ENCODE measurements around the gene GLI3. TPM values are rescaled to one million over a fixed set of nuclear protein-coding genes. Genes with fewer than 3 reads are reported as not detected.

The GLI3 gene
- polyA plus RNA-seq, 1 experiment: 6.0 TPM

DNA sequence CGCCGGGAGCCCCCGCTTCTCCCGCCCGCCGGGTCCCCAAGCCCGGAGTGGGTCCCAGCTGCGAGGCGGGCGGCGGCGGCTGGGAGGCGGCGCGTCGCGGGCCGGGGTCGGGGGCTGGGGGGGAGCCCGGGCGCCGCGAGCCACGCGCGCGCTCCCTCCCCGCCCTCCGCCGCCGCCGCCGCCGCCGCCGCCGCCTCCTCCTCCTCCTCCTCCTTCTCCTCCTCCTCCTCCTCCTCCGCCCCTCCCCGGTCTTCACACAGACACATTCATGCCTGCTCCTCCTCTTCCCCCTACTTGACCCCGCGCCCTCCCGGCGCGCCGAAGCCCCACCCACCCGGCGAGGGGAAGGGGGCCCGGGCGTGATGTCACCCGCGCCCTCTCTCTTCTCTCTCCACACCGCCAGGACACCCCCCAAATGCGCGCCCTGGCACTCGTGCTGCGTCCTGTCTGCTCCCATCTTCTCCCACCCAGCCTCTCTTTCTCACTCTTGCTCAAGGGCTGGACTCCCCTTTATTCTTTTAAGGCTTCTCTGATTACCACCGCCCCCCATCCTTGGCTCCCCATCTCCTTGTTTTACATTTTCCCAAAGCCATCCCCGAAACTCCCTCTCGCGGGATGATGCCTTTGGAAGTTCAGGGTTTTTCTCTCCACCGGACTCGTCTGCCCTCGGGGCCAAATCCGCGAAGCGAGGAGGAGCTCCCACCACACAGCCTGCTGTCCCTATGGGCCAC lies 967 bp upstream of the GLI3 start:
- ChIA-PET CTCF (interaction anchor here (0.6 to 1.4 kb wide), 6 partner anchors 35 to 638 kb away, joined by 3 to 7 read pairs (median 3); no protein-coding TSS in a partner anchor), POLR2A (interaction anchor here (1.1 kb wide), 1 partner anchor 138 kb away, joined by 3 read pairs; no protein-coding TSS in a partner anchor)
- Histone ChIP-seq H3K9me3 (ENCODE audit: control insufficient read depth, insufficient read depth, low read length) (no peaks in the 10 kb centered on the region; the same call in 1 of the 2 replicates), H3K4me3 (ENCODE audit: low read depth, low read length) (peak overlapping the region; percentile 87), H3K27me3 (ENCODE audit: control insufficient read depth, insufficient read depth, low read length) (no peaks in the 10 kb centered on the region), H3K27ac (ENCODE audit: low read depth, low read length) (peak overlapping the region; percentile 94)
- no peak for DNase-seq (ENCODE audit: low read depth, low spot score)
- TF ChIP-seq, protein P1, sequence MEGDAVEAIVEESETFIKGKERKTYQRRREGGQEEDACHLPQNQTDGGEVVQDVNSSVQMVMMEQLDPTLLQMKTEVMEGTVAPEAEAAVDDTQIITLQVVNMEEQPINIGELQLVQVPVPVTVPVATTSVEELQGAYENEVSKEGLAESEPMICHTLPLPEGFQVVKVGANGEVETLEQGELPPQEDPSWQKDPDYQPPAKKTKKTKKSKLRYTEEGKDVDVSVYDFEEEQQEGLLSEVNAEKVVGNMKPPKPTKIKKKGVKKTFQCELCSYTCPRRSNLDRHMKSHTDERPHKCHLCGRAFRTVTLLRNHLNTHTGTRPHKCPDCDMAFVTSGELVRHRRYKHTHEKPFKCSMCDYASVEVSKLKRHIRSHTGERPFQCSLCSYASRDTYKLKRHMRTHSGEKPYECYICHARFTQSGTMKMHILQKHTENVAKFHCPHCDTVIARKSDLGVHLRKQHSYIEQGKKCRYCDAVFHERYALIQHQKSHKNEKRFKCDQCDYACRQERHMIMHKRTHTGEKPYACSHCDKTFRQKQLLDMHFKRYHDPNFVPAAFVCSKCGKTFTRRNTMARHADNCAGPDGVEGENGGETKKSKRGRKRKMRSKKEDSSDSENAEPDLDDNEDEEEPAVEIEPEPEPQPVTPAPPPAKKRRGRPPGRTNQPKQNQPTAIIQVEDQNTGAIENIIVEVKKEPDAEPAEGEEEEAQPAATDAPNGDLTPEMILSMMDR (IDR thresholded peaks at IDR 0.05; ENCODE audit: low read depth, low read length): no peak

DNA sequence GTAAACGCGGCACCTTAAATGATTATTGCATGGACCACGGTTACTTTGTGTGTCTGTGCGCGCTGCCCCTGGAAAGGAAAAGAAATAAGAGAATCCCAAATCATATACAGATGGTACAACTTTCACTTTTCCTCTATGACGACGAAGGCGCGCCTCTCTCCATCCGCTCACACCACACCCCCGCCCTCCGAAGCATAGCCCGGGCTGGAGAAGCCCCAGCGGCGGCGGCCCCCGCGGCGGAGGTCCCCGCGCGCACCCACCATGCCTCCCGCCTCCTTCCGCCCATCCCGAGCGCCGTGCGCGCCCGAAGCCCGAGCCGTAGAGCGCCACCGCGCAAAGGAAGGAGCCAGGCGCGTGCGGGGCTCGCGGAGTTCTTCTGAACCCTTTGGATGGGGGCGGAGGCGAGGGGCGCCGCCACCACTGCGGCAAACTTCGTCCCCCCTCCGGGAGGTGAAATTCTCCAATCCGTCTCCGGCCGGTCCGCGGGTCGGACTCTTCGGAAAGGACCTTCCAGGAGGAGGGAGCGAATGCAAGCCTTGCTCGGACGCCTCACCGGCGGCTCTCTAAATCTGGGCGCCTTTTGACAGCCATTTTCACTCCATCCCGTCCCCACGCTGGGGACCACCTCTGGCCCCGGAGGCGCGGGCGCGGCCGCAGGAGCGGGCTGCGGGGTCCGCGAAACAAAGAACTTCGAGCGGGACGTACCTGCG lies 588 bp downstream of the GLI3 start:
- ChIA-PET POLR2A (interaction anchor here (0.6 kb wide), 3 partner anchors 26 to 256 kb away, joined by 3 to 6 read pairs (median 5); no protein-coding TSS in a partner anchor), CTCF (interaction anchor here (1.6 kb wide), 1 partner anchor 12 kb away, joined by 5 read pairs; no protein-coding TSS in a partner anchor)
- H3K9me3 ChIP-seq (ENCODE audit: control insufficient read depth, insufficient read depth, low read length): no peaks in the 10 kb centered on the region; the same call in 1 of the 2 replicates
- peak overlapping the region; percentile 87 for H3K4me3 ChIP-seq (ENCODE audit: low read depth, low read length)
- H3K27me3 ChIP-seq (ENCODE audit: control insufficient read depth, insufficient read depth, low read length): no peaks in the 10 kb centered on the region
- TF ChIP-seq, protein P1 (IDR thresholded peaks at IDR 0.05; ENCODE audit: low read depth, low read length): no peak
- DNase-seq (ENCODE audit: low read depth, low spot score): no peak
- H3K27ac ChIP-seq (ENCODE audit: low read depth, low read length): peak overlapping the region; percentile 82

GRCh38 chr7:42235741-42236161 lies 1.3 kb downstream of the GLI3 start:
- Histone ChIP-seq H3K9me3 (ENCODE audit: control insufficient read depth, insufficient read depth, low read length) (no peaks in the 10 kb centered on the region; the same call in 1 of the 2 replicates), H3K27ac (ENCODE audit: low read depth, low read length) (peak overlapping the region; percentile 71), H3K4me3 (ENCODE audit: low read depth, low read length) (peak overlapping the region; percentile 87), H3K27me3 (ENCODE audit: control insufficient read depth, insufficient read depth, low read length) (no peaks in the 10 kb centered on the region)
- ChIA-PET POLR2A (no interaction called here), CTCF (interaction anchor here (1.2 to 1.6 kb wide), 3 partner anchors 11 to 295 kb away, joined by 3 to 10 read pairs (median 5); no protein-coding TSS in a partner anchor)
- TF ChIP-seq, protein P1 (IDR thresholded peaks at IDR 0.05; ENCODE audit: low read depth, low read length): no peak
- no peak for DNase-seq (ENCODE audit: low read depth, low spot score)

GRCh38 chr7:42234736-42235135 lies 2.3 kb downstream of the GLI3 start:
- CTCF ChIA-PET: interaction anchor here (0.7 to 1.6 kb wide), 7 partner anchors 10 to 641 kb away, joined by 3 to 10 read pairs (median 3); no protein-coding TSS in a partner anchor
- Histone ChIP-seq H3K9me3 (ENCODE audit: control insufficient read depth, insufficient read depth, low read length) (no peaks in the 10 kb centered on the region; the same call in 1 of the 2 replicates), H3K4me3 (ENCODE audit: low read depth, low read length) (peak overlapping the region; percentile 87; the same call in 1 of the 2 replicates), H3K27me3 (ENCODE audit: control insufficient read depth, insufficient read depth, low read length) (no peaks in the 10 kb centered on the region), H3K27ac (ENCODE audit: low read depth, low read length) (no peak overlapping the region)
- POLR2A ChIA-PET: interaction anchor here (1.5 kb wide), 1 partner anchor 11 kb away, joined by 3 read pairs; no protein-coding TSS in a partner anchor
- TF ChIP-seq, protein P1 (IDR thresholded peaks at IDR 0.05; ENCODE audit: low read depth, low read length): no peak
- no peak for DNase-seq (ENCODE audit: low read depth, low spot score)

Data from AG04450 (cell line).